HG03565 (cell line): Measurements from ENCODE around the gene TTLL9.

Source experiments
- ATAC-seq: cut with Tn5 transposase; IDR thresholded peaks from one replicate; pipeline ENCODE4 v1.9.1; 2021; ENCODE audit warnings: mild to moderate bottlenecking, moderate library complexity; ENCODE audit not compliant: unreplicated experiment

Gene TTLL9

DNA sequence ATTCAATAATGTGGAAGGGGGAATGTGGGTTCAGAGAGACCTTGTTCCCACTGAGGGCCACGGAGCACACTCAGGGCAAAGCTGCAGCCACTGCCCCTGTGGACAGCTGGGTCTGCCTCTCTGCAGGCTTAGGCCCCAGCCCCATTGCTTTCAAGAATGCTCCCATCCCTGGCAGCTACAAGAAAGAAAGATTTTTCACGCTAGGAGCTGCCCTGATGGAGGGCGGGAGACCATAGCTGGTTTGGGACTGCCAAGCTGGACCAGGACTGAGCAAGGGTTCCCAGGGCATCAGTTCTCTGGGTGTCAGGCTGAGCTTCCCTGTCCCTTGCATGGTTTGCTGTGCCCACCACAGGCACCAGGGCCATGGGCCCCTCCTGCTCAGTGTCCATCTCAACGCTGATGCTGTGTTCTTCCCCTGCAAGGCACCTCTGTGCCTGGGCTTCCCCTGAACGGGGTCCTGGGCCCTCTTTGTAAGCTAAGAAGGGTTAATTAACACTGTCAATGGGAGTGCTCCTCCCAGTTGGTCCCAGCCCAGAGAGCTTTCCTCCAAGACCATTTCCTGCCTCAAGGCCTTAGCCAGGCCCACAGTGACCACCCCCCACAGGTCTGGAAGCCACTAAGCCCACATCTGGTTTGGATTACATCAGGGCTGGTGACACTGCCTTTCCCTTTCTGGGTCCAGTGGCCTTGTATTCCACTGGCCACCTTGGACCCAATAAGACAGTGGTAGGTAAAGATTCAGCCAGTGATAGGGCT lies 33.4 kb upstream of the TTLL9 start:
- ATAC-seq = no peak

DNA sequence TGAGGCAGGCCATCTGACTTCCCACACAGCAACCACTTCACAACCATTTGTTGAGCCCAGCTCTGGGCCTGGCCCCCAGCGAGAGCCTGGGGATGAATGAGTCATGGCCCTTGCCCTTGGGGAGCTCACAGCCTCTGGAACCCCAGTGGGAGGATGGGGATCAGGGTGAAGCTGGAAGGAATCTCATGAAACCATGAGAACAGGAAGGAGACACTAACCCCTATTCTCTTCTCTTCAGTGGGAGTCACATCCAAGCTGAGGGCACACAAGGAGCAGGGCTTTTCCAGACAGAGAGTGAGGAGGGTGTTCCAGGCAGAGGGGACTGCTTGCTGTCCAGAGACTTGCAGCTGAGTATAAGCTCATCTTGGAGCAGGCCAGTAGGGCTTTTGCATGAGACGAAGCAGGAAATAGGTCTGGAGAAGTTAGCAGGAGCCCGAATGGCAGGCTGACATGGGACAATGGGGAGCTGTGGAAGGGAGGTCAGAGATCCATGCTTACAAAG lies 32.5 kb upstream of the TTLL9 start:
- no peak for ATAC-seq

DNA sequence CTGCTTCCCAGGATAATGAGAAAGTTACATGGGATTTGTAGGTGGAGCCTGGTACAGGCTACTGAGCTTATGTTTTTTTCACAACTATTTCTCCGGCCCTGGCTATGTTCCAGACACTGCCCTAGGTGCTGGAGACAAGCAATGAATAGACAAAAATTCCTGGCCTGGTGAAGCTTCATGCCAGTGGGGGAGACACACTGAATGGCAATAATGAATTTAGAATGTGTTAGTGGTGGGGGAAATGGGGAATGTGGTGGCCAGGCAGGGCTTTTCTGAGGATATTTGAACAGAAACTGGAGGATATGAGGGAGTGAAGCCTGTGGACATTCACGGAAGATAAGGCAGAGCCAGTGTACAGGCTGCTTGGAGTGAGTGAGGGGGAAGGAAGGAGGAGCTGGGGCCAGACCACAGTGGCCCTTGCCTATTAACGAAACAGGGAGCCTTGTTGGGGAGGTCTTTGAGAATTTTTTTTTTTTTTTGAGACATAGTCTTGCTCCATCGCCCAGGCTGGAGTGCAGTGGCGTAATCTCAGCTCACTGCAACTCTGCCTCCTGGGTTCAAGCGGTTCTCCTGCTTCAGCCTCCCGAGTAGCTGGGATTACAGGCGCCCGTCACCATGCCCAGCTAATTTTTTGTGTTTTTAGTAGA lies 31.7 kb upstream of the TTLL9 start:
- no peak for ATAC-seq

DNA sequence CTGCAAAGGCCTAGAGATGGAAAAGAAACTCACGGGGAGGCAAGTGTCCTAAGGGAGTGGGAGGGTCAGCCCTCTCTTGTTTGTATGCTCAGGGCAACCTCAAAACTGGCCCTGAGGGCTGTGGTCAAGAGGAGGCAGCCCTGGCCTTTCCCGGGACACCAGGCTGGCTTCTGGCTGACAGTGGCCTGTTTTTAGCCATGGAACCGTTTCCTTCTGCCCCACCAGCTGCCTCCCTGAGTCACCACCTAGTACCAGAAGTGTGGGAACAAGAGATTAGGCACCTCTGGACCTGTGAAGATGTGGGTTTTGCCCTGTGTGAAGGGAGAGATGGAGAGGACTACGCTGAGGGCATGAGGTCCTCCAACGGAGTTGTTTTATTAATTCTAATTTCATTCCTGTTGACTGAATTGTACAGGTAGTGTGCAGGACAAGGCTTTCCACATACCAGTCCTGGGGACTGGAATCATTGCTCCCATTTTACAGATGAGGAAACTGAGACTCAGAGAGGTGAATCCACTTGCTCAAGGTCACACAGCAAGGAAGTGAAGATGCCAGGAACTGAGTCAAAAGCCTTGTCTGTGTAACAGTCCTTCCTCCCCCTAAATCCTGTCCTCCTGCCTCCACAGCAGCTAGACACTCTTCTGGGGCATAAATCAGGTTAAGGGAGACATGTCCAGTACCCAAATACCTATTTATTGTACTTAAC lies 30.5 kb upstream of the TTLL9 start:
- no peak for ATAC-seq

DNA sequence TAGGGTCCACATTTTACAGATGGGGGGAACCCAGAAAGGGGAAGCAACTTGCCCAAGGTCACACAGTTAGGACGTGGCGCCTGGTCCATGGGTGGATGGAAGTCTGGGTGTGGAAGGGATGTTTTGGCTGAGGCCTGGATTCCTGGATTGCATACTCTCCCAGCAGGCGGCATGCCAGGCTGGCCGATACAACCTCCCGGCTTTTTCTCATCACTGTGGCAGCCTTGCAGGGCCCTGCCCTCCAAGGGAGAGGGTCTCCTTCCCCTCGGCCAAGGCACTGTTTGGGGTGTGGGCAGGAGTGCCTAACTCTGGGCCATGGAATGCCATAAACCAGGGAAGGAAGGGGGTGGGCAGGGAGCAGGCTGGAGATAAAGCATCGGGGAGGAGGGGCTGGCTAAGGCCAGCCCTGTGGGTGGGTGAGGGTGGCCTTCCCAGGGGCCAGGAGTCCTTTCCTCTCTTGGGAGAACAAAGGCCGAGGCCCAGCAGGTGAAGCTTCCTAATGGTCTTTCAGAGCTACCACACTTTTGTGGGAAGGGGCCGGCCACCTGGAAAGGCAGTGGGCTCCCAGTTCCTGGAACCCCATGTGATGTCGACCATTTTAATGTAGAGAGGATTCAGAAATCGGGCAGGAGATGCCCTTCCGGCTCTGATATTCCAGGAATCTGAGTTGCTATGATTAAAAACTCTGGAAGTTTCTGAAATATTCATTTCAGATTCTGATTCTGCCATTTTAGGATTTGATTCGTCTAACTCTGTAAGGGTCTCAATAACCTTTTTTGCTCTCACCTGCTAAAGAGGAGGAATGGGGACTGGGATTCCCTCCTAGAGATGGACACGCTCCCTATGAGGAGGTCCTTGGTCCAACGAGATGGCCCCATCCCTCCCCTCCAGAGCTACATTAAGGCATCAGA lies 29.3 kb upstream of the TTLL9 start:
- no peak for ATAC-seq

DNA sequence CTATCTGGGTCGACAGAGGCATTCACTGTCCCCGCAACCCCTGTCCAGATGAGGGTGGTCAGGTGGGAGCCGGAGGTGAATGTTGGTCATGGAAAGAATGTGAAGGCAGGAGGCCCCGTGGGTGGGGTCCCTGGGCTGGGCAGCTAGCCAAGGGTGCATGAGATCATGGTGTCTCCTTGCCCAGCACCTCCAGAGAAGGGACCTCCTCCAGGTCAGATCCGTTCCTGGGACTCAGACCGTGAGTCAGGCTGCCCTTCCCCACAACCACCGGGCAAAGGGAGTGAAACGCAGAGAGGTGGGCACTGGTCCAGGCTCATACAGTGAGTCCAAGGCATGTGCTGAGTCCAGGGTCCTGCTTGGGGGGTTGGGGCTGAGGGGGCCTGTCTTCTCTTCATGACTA lies 28.5 kb upstream of the TTLL9 start:
- no peak for ATAC-seq

DNA sequence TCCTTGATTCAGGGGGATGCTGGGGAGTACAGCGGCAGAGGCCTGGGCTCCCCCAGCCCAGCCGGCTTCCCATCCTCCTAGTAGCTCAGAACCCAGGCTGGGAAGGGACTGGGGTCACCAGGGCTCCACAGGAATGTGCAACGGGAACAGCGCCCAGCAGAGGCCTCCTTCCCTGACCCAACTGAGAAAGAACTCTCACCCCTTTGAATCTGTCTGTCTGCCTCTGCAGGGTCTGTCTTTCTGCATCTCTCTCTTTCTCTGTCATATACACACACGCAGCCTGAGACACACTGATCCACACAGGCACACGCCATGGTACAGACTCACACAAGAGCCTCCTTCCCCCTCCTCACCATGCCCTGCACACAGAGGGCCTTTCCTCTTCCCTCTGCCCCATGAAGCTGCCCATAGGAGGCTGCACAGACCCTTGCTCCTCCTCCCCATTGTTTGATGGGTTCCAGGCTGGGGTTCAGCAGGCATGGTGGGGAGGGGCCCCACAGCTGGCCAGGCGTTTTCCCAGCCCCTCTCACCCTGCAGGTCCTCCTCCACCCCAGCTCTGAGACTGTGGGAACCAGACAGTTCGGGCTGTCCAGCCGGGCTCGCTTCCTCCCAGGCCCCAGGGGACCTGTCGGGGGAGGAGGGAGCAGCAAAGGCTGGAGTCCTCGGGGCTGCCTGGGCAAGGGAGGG lies 27.8 kb upstream of the TTLL9 start:
- ATAC-seq = no peak

DNA sequence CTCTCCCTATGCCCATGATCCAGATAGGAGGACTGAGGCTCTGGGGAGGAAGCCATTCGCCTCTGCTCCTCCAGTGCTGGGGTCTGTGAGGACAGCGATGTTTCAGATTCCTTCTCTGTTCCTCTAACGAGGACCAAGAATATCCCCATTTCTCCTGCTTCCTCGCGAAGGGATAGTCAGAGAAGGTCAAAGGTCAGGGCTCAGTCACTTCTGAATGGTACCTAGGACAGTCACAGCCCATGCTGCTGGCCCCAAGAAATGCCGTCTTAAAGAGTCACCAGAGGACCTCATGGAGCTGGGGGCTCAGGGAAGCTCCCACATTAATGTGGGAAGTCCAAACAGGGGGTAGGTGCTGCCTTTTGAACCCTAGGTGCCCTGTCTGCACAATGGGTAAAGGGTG lies 27.1 kb upstream of the TTLL9 start:
- no peak for ATAC-seq

DNA sequence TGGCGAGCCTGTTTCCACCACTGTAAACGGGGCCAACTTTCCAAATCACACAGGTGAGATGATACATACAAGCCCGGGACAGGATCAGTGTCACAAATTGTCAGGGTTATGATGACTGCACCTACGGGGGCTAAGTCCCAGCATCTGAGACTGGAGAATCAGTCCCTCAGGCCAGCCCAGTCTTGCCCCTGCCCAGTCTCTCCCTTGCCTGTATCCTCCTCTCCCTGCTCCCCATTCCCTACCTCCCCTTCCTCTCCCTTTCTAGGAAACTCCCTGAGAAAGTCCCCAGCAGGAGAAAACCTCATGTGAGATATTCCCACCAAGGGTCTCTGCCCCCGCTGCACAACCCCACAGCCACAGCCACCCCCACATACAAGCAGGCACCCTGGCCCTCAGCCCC lies 26.6 kb upstream of the TTLL9 start:
- ATAC-seq = no peak

DNA sequence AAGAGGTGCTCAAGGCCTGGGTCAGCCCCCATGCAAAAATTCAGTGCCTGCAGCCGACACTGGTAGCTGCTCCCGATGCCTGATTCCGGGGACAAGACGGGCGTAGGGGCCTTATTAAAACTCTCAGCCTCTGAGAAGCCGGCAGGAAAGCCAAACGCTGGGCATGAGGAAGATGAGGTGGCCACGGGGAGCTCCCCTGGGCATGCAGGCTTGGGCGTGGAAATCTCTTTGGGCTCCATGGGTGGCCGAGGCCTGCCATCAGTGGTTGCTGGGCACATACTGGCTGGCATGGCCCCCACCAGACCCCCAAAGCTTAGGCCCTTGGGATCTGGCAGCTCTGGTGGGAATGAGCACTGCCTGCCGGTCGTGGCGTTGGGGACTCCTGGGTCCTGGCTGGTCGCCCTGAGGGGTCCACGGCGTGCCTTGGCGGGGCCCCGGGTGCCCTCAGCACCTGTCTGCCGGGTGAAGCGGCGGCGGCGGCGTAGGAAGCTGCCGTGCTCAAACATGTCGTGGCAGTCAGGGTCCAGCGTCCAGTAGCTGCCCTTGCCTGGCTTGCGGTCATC lies 25.6 kb upstream of the TTLL9 start:
- ATAC-seq = no peak

DNA sequence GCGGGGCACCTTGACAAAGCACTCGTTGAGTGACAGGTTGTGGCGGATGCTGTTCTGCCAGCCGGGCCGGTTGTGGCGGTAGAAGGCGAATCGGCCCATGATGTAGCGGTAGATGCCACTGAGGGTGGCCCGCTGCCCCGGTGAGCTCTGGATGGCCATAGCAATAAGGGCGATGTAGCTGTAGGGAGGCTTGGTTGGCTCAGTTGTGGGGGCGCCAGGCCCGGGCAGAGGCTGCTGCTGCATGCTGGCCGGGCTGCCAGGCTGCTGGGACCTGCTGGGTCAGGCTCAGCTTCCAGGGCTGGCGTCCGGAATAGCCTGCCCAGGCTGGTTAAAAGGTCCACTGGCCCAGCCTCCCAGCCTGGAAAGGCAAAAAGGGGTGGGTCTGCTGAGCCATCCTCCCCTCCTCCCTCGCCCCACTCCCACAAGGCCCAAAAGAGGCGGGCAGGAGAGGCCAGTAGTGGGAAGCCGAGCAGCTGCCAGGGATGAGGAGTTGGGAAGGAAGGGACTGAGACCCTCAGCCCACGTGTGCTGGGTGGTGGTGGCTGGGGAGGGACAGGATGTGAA lies 25.1 kb upstream of the TTLL9 start, which contains the start of gene FOXS1:
Gene FOXS1, minus strand, starts transcription at position 305 of the 564 bp plus-strand sequence. Its CDS starts 62 bp downstream, at position 243.
- ATAC-seq = no peak

DNA sequence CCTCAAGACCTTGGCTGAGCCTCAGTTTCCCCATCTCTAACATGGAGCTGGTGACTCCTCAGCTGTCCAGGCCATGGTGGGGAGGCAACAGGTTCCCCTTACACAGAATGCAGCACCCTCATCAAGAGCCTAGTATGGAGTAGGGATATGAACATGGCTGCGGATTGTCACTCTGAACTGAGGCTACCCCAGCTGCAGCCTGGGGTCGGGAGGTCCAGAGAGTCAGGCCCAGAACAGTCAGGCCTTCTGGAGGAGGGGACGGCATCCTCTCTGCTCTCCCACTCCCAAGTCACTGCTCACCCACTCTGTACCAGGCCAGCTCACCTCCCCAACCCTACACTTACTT lies 23.7 kb upstream of the TTLL9 start:
- no peak for ATAC-seq

DNA sequence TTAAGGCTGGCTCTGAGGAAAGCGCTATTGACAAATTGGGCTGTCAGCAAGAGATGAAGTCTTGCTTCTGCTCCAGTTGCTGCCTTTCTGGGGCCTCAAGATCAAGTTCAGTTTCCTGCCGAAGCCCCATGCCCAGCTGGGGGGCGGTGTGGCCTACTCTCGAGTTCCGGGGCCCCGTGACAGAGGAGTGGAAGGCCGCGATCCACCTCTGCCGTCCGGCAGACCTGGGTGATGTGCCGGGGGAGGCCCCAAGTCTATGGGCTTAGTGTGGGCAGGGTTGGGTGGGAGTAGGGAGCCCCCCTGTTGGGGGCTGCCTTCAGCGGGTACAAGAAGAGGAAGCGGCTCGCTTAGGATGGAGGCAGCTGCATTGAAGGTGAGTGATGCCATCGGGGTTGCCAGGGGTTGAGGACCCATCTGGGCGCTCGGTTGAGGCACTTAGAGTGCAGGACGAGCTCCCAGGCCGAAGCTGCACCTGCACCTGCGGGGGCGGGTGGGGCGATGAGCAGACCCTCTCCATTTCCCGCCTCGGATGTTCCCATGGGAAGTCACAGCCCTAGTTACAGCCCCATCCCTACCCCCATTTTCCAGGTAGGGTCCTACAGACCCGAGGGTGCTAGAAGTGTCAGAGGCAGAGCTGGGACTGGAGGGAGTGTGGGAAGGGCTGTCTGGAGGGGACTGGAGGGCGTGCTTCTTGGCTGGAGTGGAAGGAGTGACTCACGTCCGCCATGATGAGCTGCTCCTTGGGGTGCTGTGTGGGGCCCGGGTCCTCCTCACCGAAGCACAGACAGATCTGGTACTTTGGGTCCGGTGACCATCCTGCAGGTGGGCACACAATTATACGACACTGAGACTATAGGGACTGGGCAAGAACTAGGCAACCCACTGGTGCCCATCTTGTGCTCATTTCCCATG lies 22.1 kb upstream of the TTLL9 start:
- no peak for ATAC-seq

DNA sequence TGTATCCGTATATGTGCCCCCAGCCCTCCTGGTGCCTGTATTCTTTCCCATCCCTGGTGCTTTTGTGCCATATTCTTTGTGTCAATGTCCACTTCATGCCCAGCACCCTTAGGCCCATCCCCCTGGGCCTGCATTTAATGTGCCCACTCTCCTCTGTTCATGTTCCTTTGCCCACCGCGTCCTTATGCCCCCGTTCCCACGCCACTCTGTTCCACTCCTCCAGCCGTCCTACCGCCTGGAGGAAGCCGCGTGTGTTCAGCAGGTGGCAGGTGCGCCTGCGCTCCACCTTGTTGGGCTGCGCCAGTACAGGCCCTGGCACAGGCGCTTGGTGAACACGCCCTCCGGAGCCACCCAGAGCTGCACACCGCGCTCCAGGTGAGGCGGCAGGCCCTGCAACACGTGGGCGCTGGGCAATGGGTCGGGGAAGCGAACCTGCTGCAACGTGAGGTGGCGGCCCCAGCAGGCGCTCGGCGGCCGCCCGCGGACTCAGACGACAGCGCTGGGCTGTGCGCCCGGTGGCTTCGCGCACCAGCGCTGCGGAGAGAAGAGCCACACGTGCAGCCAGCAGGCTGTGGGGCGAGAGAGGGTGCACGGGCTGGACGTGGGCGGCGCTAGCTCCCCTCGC lies 21.0 kb upstream of the TTLL9 start:
- ATAC-seq = no peak

DNA sequence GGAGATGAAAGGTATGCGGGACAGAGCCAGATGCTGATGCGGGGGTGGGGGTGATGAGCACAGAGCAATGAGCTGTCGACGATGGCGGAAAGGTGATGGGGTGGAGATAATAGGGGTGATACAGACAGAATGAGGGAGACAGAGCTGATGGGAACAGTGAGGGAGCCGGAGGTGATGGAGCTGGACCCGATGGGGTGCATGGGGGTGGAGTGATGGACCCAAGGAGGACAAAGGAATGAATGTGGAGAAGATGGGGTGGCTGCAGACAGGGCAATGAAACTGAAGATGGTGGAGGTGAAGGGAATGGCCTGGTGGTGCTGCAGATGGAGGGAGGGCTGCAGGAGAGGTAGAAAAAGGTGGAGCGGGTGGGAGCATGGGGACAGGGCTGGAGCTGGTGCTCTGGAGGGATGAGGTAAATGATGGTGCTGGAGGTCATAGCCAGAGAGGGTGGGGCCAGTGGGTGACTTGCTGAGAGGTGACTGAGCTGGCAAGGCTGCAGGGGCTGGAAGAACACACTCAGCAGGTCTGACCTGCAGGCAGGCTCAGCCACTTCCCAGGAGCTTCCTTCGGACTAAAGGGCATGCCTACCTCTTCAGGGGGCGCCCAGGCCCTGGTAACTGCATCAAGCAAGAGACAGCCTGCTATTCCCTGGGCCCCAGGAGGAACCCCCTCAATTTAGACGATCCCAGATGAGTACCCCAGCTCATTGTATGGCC lies 19.0 kb upstream of the TTLL9 start:
- no peak for ATAC-seq

DNA sequence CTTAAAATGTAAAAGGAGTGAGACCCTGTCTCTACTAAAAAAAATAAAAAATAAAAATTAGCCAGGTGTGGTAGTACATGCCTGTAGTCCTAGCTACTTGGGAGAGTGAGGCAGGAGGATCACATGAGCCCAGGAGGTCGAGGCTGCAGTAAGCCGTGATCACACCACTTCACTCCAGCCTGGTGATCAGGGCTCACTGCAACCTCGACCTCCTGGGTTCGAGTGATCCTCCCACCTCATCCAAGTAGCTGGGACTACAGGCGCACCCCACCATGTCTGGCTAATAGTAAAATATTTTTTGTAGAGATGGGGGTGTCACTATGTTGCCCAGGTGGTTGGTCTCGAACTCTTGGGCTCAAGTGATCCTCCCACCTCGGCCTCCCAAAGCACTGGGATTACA lies 17.0 kb upstream of the TTLL9 start:
- ATAC-seq = no peak

DNA sequence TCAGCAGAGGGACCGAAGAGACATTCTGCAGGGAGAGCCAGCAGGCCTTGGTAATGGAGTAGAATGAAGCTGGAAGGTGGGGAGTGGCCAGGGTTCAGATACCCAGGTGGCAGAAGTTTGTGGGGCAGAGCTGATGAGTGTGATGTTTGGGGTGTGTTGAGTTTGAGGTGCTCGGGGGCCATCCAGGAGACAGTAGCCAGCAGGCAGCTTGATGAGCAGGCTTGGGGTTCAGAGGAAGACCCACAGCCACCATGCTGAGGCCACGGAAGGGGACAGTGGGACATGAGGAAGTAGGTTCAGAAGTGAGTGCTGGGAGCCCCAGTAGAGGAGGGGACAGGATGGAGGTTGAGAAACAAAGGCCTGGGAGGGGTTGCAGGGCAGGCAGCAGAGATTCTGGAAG lies 13.9 kb upstream of the TTLL9 start:
- ATAC-seq = no peak
